ENCODE measurements around the gene POLD2.

The POLD2 gene

GRCh38 chr7:44112997-44113763 is 10.2 kb downstream of the POLD2 start:
- DNase-seq (ENCODE audit: low spot score), result no peak

GRCh38 chr7:44112231-44112996 is 10.9 kb downstream of the POLD2 start:
- DNase-seq (ENCODE audit: low spot score), result no peak

GRCh38 chr7:44111761-44112160 is 11.6 kb downstream of the POLD2 start:
- DNase-seq (ENCODE audit: low spot score), result no peak

GRCh38 chr7:44110719-44111635 is 12.4 kb downstream of the POLD2 start:
- DNase-seq (ENCODE audit: low spot score), result no peak

GRCh38 chr7:44109991-44110390 is 13.4 kb downstream of the POLD2 start:
- DNase-seq (ENCODE audit: low spot score), result no peak

- DNase-seq (ENCODE audit: low spot score), result peak; percentile 52
Observed at GRCh38 chr7:44108768-44109750, 14.3 kb downstream of the POLD2 start.

- no peak for DNase-seq (ENCODE audit: low spot score)
Observed at GRCh38 chr7:44107961-44108767, 15.2 kb downstream of the POLD2 start.

- no peak for DNase-seq (ENCODE audit: low spot score)
Observed at GRCh38 chr7:44107116-44107960, 16.0 kb downstream of the POLD2 start.

- DNase-seq (ENCODE audit: low spot score), result no peak
Observed at GRCh38 chr7:44106311-44107065, 16.9 kb downstream of the POLD2 start.

GRCh38 chr7:44105832-44106231 is 17.5 kb downstream of the POLD2 start:
- peak; percentile 44 for DNase-seq (ENCODE audit: low spot score)

GRCh38 chr7:44104860-44105771 is 18.2 kb downstream of the POLD2 start:
- DNase-seq (ENCODE audit: low spot score), result peak; percentile 60

GRCh38 chr7:44103923-44104859 is 19.2 kb downstream of the POLD2 start, which contains the start of gene AEBP1:
Gene AEBP1, plus strand, starts transcription at chr7:44104345. Its CDS starts 321 bp downstream, at chr7:44104666.
- peak; percentile 67 for DNase-seq (ENCODE audit: low spot score)

GRCh38 chr7:44103566-44103922 is 19.8 kb downstream of the POLD2 start:
- DNase-seq (ENCODE audit: low spot score), result no peak

- DNase-seq (ENCODE audit: low spot score), result peak; percentile 41
Observed at GRCh38 chr7:44102846-44103565, 20.3 kb downstream of the POLD2 start.

Measured in NAMALWA (cell line).